GM12878 (cell line): ENCODE measurements around the gene MOB2.

ENCODE experiments used
- CTCF ChIP-seq, 3 experiments: IDR thresholded peaks in 2 of 3; conservative IDR thresholded peaks in 1 of 3; 2 replicates each; pipeline ENCODE4 v1.5.1; 2011; ENCODE audit warnings: low read depth in 3 of 3, low read length in 3 of 3, mild to moderate bottlenecking in 3 of 3, control low read depth in 2 of 3, moderate library complexity in 2 of 3, inconsistent platforms in 1 of 3, mixed read lengths in 1 of 3; ENCODE audit not compliant: control insufficient read depth in 2 of 3, insufficient read depth in 1 of 3; ENCODE audit errors: extremely low read depth in 1 of 3
- GABPA ChIP-seq: IDR thresholded peaks from 2 replicates; pipeline ENCODE4 v1.6.1; 2014; ENCODE audit warnings: antibody characterized with exemption, low read depth, mild to moderate bottlenecking, inconsistent platforms
- ZBTB11 ChIP-seq: fragments of 450-650 bp; formaldehyde crosslinking; IDR thresholded peaks from 2 replicates; pipeline ENCODE4 v1.5.0; 2022; ENCODE audit warnings: mild to moderate bottlenecking, missing genetic modification characterization

GRCh38 chr11:1516273-1517067 lies 29.9 kb upstream of the MOB2 start:
- TF ChIP-seq CTCF (IDR thresholded peaks at IDR 0.05 in 2 of 3, conservative IDR thresholded peaks at IDR 0.05 in 1 of 3; ENCODE audit: control insufficient read depth in 2 of 3, extremely low read depth in 1 of 3, insufficient read depth in 1 of 3, low read depth in 3 of 3, low read length in 3 of 3) (no peak), GABPA (no peak), ZBTB11 (CRISPR knock-in tag) (no peak)
